Lower leg skin (tissue), 3 donors: ENCODE data around the gene LIN9.

ENCODE experiments used
- CTCF ChIP-seq, 3 donors: fragments of 450-650 bp; IDR thresholded peaks; one replicate each; pipeline ENCODE4 v1.5.1; 2016; ENCODE audit warnings: antibody characterized with exemption in 3 of 3, mild to moderate bottlenecking in 3 of 3, moderate library complexity in 2 of 3
- POLR2A ChIP-seq, 2 donors: fragments of 450-650 bp; IDR thresholded peaks; one replicate each; pipeline ENCODE4 v1.6.1; 2016 to 2017; ENCODE audit warnings: antibody characterized with exemption in 2 of 2, mild to moderate bottlenecking in 1 of 2, moderate library complexity in 1 of 2

GRCh38 chr1:226293553-226293920 is 15.4 kb downstream of the LIN9 start:
- TF ChIP-seq CTCF (IDR thresholded peaks at IDR 0.05): no peak
- no peak for TF ChIP-seq POLR2A (IDR thresholded peaks at IDR 0.05)
